IMR-90 (cell line): ENCODE measurements around the gene PITPNM3. TPM values are rescaled to one million over a fixed set of nuclear protein-coding genes. Genes with fewer than 3 reads are reported as not detected.

Experiments
- ATAC-seq: fragments of 200-7000 bp; cut with Tn5 transposase; 2 replicates; pipeline ENCODE4 v1.9.1; 2020; ENCODE audit warnings: low read depth, mild to moderate bottlenecking, moderate library complexity
- BruUV-seq: library from RNA; stranded (reverse); fragments of 400-500 nt; replicated peaks from 2 replicates; lab custom pipeline; 2021; lab: Mats Ljungman, UMichigan
- CTCF ChIA-PET: fragments of 300-600 bp; formaldehyde crosslinking; extraction: SDS; loops from one replicate; lab custom pipeline; 2021; ENCODE audit warnings: antibody characterized with exemption; lab: Yijun Ruan, JAX
- POLR2A ChIA-PET: fragments of 300-600 bp; sonication (Branson Sonifier 250); formaldehyde crosslinking; loops from one replicate; lab custom pipeline; 2022; ENCODE audit warnings: antibody characterized with exemption; ENCODE audit not compliant: unreplicated experiment; lab: Charles Lee
- DNase-seq: peaks from one replicate; pipeline ENCODE4 v3.0.0; 2013
- H2AFZ ChIP-seq: replicated peaks from 2 replicates; pipeline ENCODE3; 2013; ENCODE audit warnings: low read length, mild to moderate bottlenecking; ENCODE audit not compliant: poor library complexity
- H2AK5ac ChIP-seq: 2 replicates; pipeline ENCODE4 v1.6.1; 2013; ENCODE audit warnings: low read depth, low read length, inconsistent platforms
- H2AK9ac ChIP-seq: replicated peaks from 2 replicates; pipeline ENCODE3; 2013; ENCODE audit warnings: mild to moderate bottlenecking, low read depth, low read length, moderate library complexity; ENCODE audit not compliant: poor library complexity
- H2BK120ac ChIP-seq: 2 replicates; pipeline ENCODE4 v1.6.1; 2013; ENCODE audit warnings: low read depth, low read length, inconsistent platforms
- H2BK15ac ChIP-seq: 3 replicates; pipeline ENCODE4 v1.6.1; 2013; ENCODE audit warnings: low read depth, low read length, inconsistent platforms
- H2BK20ac ChIP-seq: 2 replicates; pipeline ENCODE4 v1.6.1; 2013; ENCODE audit warnings: low read depth, mild to moderate bottlenecking, inconsistent platforms, low read length, moderate library complexity
- H2BK5ac ChIP-seq: 2 replicates; pipeline ENCODE4 v1.6.1; 2013; ENCODE audit warnings: mild to moderate bottlenecking, low read depth, low read length, inconsistent platforms; ENCODE audit not compliant: poor library complexity, severe bottlenecking
- H3K14ac ChIP-seq: replicated peaks from 2 replicates; pipeline ENCODE4 v1.6.1; 2013; ENCODE audit warnings: low read depth, low read length, inconsistent platforms
- H3K18ac ChIP-seq: 2 replicates; pipeline ENCODE4 v1.6.1; 2013; ENCODE audit warnings: low read depth, low read length, control low read depth
- H3K23ac ChIP-seq: 2 replicates; pipeline ENCODE4 v1.6.1; 2013; ENCODE audit warnings: low read depth, low read length, inconsistent platforms
- H3K27ac ChIP-seq: 2 replicates; pipeline ENCODE4 v1.5.1; 2013; ENCODE audit warnings: mild to moderate bottlenecking, control low read depth, low read length; ENCODE audit not compliant: insufficient read depth
- H3K27me3 ChIP-seq: 2 replicates; pipeline ENCODE4 v1.6.1; 2013; ENCODE audit warnings: low read length; ENCODE audit not compliant: control insufficient read depth, insufficient read depth
- H3K36me3 ChIP-seq: 2 replicates; pipeline ENCODE4 v1.6.1; 2013; ENCODE audit warnings: low read length, mixed read lengths; ENCODE audit not compliant: control insufficient read depth, insufficient read depth
- H3K4ac ChIP-seq: 2 replicates; pipeline ENCODE4 v1.6.1; 2013; ENCODE audit warnings: low read depth, low read length, inconsistent platforms
- H3K4me1 ChIP-seq: 2 replicates; pipeline ENCODE4 v1.6.1; 2013; ENCODE audit warnings: low read length, mixed read lengths; ENCODE audit not compliant: control insufficient read depth, insufficient read depth
- H3K4me2 ChIP-seq: 2 replicates; pipeline ENCODE4 v1.6.1; 2013; ENCODE audit warnings: low read depth, mild to moderate bottlenecking, control low read depth, low read length, moderate library complexity
- H3K4me3 ChIP-seq: 2 replicates; pipeline ENCODE4 v1.5.1; 2013; ENCODE audit warnings: low read depth, mild to moderate bottlenecking, control low read depth, low read length, moderate library complexity; ENCODE audit not compliant: insufficient read depth
- H3K56ac ChIP-seq: 2 replicates; pipeline ENCODE4 v1.6.1; 2013; ENCODE audit warnings: low read length, inconsistent platforms; ENCODE audit not compliant: insufficient read depth; ENCODE audit errors: extremely low read depth
- H3K79me1 ChIP-seq, 2 experiments: 2 replicates each; pipeline ENCODE4 v1.6.1; 2013; ENCODE audit warnings: low read length in 2 of 2, inconsistent platforms in 1 of 2, low read depth in 1 of 2
- H3K9ac ChIP-seq: 2 replicates; pipeline ENCODE4 v1.6.1; 2013; ENCODE audit warnings: low read depth, low read length, control low read depth
- H3K9me1 ChIP-seq: 2 replicates; pipeline ENCODE4 v1.6.1; 2013; ENCODE audit warnings: low read length, inconsistent platforms; ENCODE audit not compliant: insufficient read depth
- H3K9me3 ChIP-seq: 2 replicates; pipeline ENCODE4 v1.6.1; 2013; ENCODE audit warnings: low read length; ENCODE audit not compliant: control insufficient read depth, insufficient read depth
- H4K20me1 ChIP-seq: 2 replicates; pipeline ENCODE4 v1.6.1; 2013; ENCODE audit warnings: low read length, inconsistent platforms; ENCODE audit not compliant: insufficient read depth
- H4K5ac ChIP-seq: 2 replicates; pipeline ENCODE4 v1.6.1; 2013; ENCODE audit warnings: mild to moderate bottlenecking, low read depth, low read length, control low read depth
- H4K8ac ChIP-seq, 2 experiments: 2 replicates each; pipeline ENCODE4 v1.6.1; 2013; ENCODE audit warnings: low read depth in 2 of 2, low read length in 2 of 2, control low read depth in 1 of 2, inconsistent platforms in 1 of 2
- H4K91ac ChIP-seq: 2 replicates; pipeline ENCODE4 v1.6.1; 2013; ENCODE audit warnings: low read depth, low read length, inconsistent platforms; ENCODE audit not compliant: insufficient read depth
- BHLHE40 ChIP-seq: fragments of 150-350 bp; IDR thresholded peaks from 2 replicates; pipeline ENCODE4 v1.6.1; 2016; ENCODE audit warnings: mild to moderate bottlenecking, low read depth, low read length
- CEBPB ChIP-seq: IDR thresholded peaks from 2 replicates; pipeline ENCODE4 v1.6.1; 2012; ENCODE audit warnings: low read depth, low read length, improper control_type of control experiment
- CTCF ChIP-seq: conservative IDR thresholded peaks from 2 replicates; pipeline ENCODE4 v1.5.1; 2012; ENCODE audit warnings: mild to moderate bottlenecking, low read depth, low read length, improper control_type of control experiment
- FOS ChIP-seq: fragments of 150-350 bp; IDR thresholded peaks from 2 replicates; pipeline ENCODE4 v1.6.1; 2016; ENCODE audit warnings: low read depth, low read length
- MAZ ChIP-seq: IDR thresholded peaks from 2 replicates; pipeline ENCODE4 v1.6.1; 2012; ENCODE audit warnings: low read depth, mild to moderate bottlenecking, low read length, improper control_type of control experiment, moderate library complexity, borderline replicate concordance
- RAD21 ChIP-seq: IDR thresholded peaks from 2 replicates; pipeline ENCODE4 v1.6.1; 2012; ENCODE audit warnings: low read length, improper control_type of control experiment
- RCOR1 ChIP-seq: IDR thresholded peaks from 2 replicates; pipeline ENCODE4 v1.6.1; 2012; ENCODE audit warnings: mild to moderate bottlenecking, low read length, improper control_type of control experiment; ENCODE audit not compliant: insufficient replicate concordance
- SMC3 ChIP-seq: fragments of 150-350 bp; IDR thresholded peaks from 2 replicates; pipeline ENCODE4 v1.6.1; 2016; ENCODE audit warnings: low read depth, mild to moderate bottlenecking, antibody characterized with exemption, low read length, moderate library complexity
- WGBS, 2 experiments: methylation state at CpG; one replicate each; pipeline versions ENCODE4 v1.1.5 to v1.1.7; 2013; ENCODE audit warnings: missing lambda C conversion rate in 2 of 2; ENCODE audit not compliant: insufficient read length in 1 of 2; ENCODE audit errors: extremely low coverage in 2 of 2; 5-methylcytosine and 5-hydroxymethylcytosine counted together
- dilution Hi-C: fragments of 300-500 bp; cut with HindIII; formaldehyde crosslinking; loops from one replicate; pipeline ENCODE4 v1.14.3; 2018; ENCODE audit warnings: low sequenced_read_pairs; ENCODE audit not compliant: unreplicated experiment
- in situ Hi-C: fragments of 300-500 bp; cut with MboI; formaldehyde crosslinking; loops from 3 replicates; pipeline ENCODE4 v1.14.3; 2019; ENCODE audit warnings: low sequenced_read_pairs, inconsistent platforms, mixed read lengths
- intact Hi-C: fragments of 100-400 bp; cut with micrococcal nuclease; formaldehyde crosslinking; loops from 2 replicates; pipeline ENCODE4 v1.10.0; 2022
- polyA plus RNA-seq, 3 experiments: library from polyadenylated mRNA; depleted of rRNA; stranded (reverse); fragments of >200 nt; gene quantifications; 2 replicates each; pipeline ENCODE4 v1.2.3, GENCODE V29; 2012; ENCODE audit warnings: low replicate concordance in 1 of 3
- total RNA-seq: library from RNA; depleted of rRNA; stranded (reverse); fragments of >200 nt; gene quantifications from 2 replicates; pipeline ENCODE4 v1.2.3, GENCODE V29; 2012

Gene PITPNM3
- total and polyA plus RNA-seq, 2 of the 4 experiments (the other 2 are of a cell fraction) = 0.54 to 1.7 TPM

- intact Hi-C loops (loop anchor here (5.0 kb wide), 2 partner anchors 53 to 933 kb away; partner anchors contain the start of genes DERL2 and MIS12), dilution Hi-C loops (no loop called here), in situ Hi-C loops (loop anchor here (5.0 to 25.0 kb wide), 2 partner anchors 233 to 833 kb away; no protein-coding TSS in a partner anchor)
- H3K56ac ChIP-seq = no peak overlapping the region
- H3K9me1 ChIP-seq = no peaks in the 10 kb centered on the region
- H3K4me3 ChIP-seq = no peak overlapping the region
- no peak overlapping the region for H2BK20ac ChIP-seq
- no peaks in the 10 kb centered on the region for H3K9me3 ChIP-seq
- H2BK5ac ChIP-seq = no peak overlapping the region
- ChIA-PET POLR2A (no interaction called here), CTCF (interaction anchor here (1.8 kb wide), 1 partner anchor 828 kb away, joined by 11 read pairs; no protein-coding TSS in a partner anchor)
- no peak overlapping the region for H2BK15ac ChIP-seq
- peak overlapping the region; percentile 56 for H2AFZ ChIP-seq
- H4K20me1 ChIP-seq = no peaks in the 10 kb centered on the region
- H4K8ac ChIP-seq = no peak overlapping the region
- no peak overlapping the region for H3K14ac ChIP-seq
- H3K27ac ChIP-seq = no peak overlapping the region
- no TSS peak for BruUV-seq
- peak; percentile 31; the same call in 1 of the 2 replicates for ATAC-seq
- no peaks in the 10 kb centered on the region for H3K79me1 ChIP-seq
- no peak overlapping the region for H3K4ac ChIP-seq
- no peaks in the 10 kb centered on the region for H3K36me3 ChIP-seq
- TF ChIP-seq RCOR1 = no peak
- no peak for TF ChIP-seq FOS
- no peak for TF ChIP-seq MAZ
- peak; percentile 44 for TF ChIP-seq SMC3
- no peak for TF ChIP-seq BHLHE40
- TF ChIP-seq CEBPB = no peak
- TF ChIP-seq RAD21 = peak; percentile 36
- peak; percentile 42 for TF ChIP-seq CTCF
- 5% methylated on average over 4 of the region's 13 CpGs; no CpG with 5 or more reads in 1 of the 2 experiments for WGBS, 2 experiments
- H3K23ac ChIP-seq = no peak overlapping the region
- no peak overlapping the region for H2AK5ac ChIP-seq
- DNase-seq = peak; percentile 1
- no peak overlapping the region for H3K4me2 ChIP-seq
- no peak overlapping the region for H4K91ac ChIP-seq
- no peak overlapping the region for H4K5ac ChIP-seq
- H2BK120ac ChIP-seq = no peak overlapping the region
- H3K18ac ChIP-seq = no peak overlapping the region
- H3K27me3 ChIP-seq = peaks cover 21% of the 10 kb centered on the region
- no peaks in the 10 kb centered on the region for H3K4me1 ChIP-seq
- H2AK9ac ChIP-seq = no peak overlapping the region
- no peak overlapping the region for H3K9ac ChIP-seq
Measured at GRCh38 chr17:6420173-6420641, 136.1 kb downstream of the PITPNM3 start.
